GM23248 (cell line): ENCODE measurements around the gene RNPS1.

Source experiments
- EZH2 ChIP-seq: fragments of 200-600 bp; sonication (generic); IDR thresholded peaks from 2 replicates; pipeline ENCODE4 v1.6.1; 2018; ENCODE audit warnings: antibody characterized with exemption, mild to moderate bottlenecking; ENCODE audit not compliant: insufficient read depth, poor library complexity, severe bottlenecking
- EZH2phosphoT487 ChIP-seq: fragments of 200-600 bp; sonication (generic); IDR thresholded peaks from 2 replicates; pipeline ENCODE4 v1.6.1; 2018; ENCODE audit warnings: antibody characterized with exemption, moderate library complexity, mild to moderate bottlenecking, low read depth; ENCODE audit not compliant: insufficient read depth

DNA sequence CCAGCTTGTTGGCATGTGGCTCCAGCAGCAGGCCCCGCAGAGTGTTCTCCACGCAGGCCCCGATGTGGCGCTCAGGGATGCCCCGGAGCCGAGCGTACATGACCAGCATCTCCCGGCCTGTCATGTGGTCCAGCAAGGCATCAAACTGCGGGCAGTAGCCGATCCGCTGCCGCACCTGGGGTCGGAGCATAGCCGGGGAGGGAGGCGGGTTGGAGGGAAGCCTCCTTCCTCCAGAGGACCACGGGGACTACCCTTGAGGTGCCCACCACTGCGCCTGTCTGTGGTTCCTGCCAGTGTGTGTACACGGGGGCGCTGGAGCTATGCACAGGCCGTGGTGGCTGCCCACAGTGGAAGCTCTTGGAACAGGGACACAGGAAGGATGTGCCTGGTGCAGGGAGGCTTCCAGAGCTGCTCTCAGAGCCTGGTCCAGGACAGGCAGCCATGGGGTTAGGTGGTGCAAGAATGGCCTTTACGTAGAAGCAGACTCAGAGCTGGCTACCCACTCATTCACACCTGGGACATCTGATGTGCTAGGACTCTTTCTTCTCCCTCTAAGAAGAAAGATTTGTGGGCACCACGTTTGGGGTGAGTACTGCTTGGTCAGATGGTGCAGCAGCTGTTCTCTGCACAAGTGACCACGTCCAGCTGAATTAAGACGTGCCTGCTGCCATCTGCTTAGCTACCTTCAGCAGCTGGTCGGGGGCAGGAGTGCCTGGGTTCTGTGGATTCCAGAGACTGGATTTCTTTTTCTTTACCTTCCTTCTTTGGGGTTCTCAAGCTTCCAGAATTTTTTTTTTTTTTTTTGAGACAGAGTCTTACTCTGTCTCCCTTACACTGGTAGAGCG is 11.3 kb upstream of the RNPS1 start:
- TF ChIP-seq EZH2phosphoT487 (no peak), EZH2 (no peak)
